ENCODE data around the gene ARHGAP8. TPM values are rescaled to one million over a fixed set of nuclear protein-coding genes. Genes with fewer than 3 reads are reported as not detected.

Gene ARHGAP8
- total RNA-seq, 1 donor from 2014 or later: 0.96 TPM

- no peak overlapping the region for H3K27ac Mint-ChIP-seq (ENCODE audit: unreplicated experiment)
- peak overlapping the region; percentile 9 for H3K4me3 Mint-ChIP-seq
- no peaks in the 10 kb centered on the region for H3K27me3 Mint-ChIP-seq (ENCODE audit: low read depth)
- H3K4me1 Mint-ChIP-seq: peaks cover 2% of the 10 kb centered on the region
- H3K36me3 Mint-ChIP-seq (ENCODE audit: low read depth): peaks cover 10% of the 10 kb centered on the region
- no peak for DNase-seq (ENCODE audit: low read depth, low spot score)
- H3K9me3 Mint-ChIP-seq: no peaks in the 10 kb centered on the region
- TF ChIP-seq, protein P1, sequence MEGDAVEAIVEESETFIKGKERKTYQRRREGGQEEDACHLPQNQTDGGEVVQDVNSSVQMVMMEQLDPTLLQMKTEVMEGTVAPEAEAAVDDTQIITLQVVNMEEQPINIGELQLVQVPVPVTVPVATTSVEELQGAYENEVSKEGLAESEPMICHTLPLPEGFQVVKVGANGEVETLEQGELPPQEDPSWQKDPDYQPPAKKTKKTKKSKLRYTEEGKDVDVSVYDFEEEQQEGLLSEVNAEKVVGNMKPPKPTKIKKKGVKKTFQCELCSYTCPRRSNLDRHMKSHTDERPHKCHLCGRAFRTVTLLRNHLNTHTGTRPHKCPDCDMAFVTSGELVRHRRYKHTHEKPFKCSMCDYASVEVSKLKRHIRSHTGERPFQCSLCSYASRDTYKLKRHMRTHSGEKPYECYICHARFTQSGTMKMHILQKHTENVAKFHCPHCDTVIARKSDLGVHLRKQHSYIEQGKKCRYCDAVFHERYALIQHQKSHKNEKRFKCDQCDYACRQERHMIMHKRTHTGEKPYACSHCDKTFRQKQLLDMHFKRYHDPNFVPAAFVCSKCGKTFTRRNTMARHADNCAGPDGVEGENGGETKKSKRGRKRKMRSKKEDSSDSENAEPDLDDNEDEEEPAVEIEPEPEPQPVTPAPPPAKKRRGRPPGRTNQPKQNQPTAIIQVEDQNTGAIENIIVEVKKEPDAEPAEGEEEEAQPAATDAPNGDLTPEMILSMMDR (conservative IDR thresholded peaks at IDR 0.05): no peak
These were observed 113.0 kb downstream of the ARHGAP8 start for GRCh38 chr22:44865193-44866057.

DNA sequence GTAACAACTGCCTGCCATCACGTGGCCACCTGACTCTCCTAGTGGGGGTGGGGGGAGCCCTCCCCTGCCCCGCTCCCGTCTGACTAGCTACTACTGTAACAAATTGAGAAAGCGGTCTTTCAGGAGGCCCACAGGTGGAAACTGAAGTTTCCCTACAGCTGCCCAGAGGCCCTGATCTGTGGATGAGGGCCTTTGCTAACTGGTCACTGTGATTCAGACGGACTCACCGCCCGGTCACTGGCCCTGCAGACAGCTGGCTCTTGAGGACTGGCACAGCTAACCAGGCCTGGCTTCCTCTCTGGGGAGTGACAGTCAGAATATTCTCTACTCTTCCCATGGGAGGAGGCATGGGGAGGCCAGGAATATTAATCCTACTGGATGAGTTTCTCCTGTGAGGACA, 116.8 kb downstream of the ARHGAP8 start:
- H3K9me3 Mint-ChIP-seq: peaks cover 2% of the 10 kb centered on the region
- H3K36me3 Mint-ChIP-seq (ENCODE audit: low read depth): peaks cover 21% of the 10 kb centered on the region
- H3K27ac Mint-ChIP-seq (ENCODE audit: unreplicated experiment): peak overlapping the region; percentile 67
- H3K4me3 Mint-ChIP-seq: no peak overlapping the region
- TF ChIP-seq, protein P1 (conservative IDR thresholded peaks at IDR 0.05): no peak
- H3K4me1 Mint-ChIP-seq: peaks cover 4% of the 10 kb centered on the region
- H3K27me3 Mint-ChIP-seq (ENCODE audit: low read depth): no peaks in the 10 kb centered on the region
- DNase-seq (ENCODE audit: low read depth, low spot score): no peak

DNA sequence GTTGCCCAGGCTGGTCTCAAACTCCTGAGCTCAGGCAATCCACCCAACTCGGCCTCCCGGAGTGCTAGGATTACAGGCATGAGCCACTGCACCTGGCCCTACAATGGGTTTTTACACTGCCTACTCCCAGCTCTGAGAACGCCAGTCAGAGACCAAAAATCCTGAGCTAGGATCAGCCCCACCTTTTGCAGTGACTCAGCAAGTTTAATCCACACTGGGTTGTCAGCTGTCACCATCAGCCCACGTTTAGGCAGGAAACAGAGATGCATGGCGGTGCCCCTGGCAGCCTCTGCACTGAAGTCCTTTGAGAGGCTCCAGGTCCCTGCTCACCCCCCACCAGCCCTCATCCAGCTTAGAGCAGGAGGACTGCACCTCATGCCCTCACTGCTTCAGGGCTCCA, 117.6 kb downstream of the ARHGAP8 start:
- H3K27ac Mint-ChIP-seq (ENCODE audit: unreplicated experiment): no peak overlapping the region
- TF ChIP-seq, protein P1 (conservative IDR thresholded peaks at IDR 0.05): no peak
- no peak overlapping the region for H3K4me3 Mint-ChIP-seq
- H3K4me1 Mint-ChIP-seq: peaks cover 4% of the 10 kb centered on the region
- peaks cover 2% of the 10 kb centered on the region for H3K9me3 Mint-ChIP-seq
- no peak for DNase-seq (ENCODE audit: low read depth, low spot score)
- H3K36me3 Mint-ChIP-seq (ENCODE audit: low read depth): peaks cover 22% of the 10 kb centered on the region
- no peaks in the 10 kb centered on the region for H3K27me3 Mint-ChIP-seq (ENCODE audit: low read depth)

DNA sequence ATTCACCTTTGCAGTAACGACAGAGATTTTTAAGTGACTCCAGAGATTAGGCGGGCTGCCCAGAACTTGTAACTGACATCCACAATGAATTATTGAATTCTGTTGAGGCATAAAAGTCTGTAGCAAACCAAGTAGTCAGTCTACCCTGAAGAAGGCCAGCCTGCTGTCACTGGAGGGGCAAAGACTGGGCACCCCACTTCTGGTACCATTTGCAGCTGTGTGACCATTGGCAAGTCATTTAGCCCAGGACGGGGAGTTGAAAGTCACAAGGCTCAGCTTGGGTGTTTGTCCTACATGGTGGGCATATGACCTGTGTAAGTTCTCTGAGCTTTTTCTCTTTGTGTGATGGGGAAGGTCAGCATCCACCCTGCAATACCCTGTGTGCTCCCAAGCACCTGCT, 119.4 kb downstream of the ARHGAP8 start:
- TF ChIP-seq, protein P1 (conservative IDR thresholded peaks at IDR 0.05): no peak
- Mint-ChIP-seq H3K27me3 (ENCODE audit: low read depth) (no peaks in the 10 kb centered on the region), H3K27ac (ENCODE audit: unreplicated experiment) (no peak overlapping the region), H3K4me3 (no peak overlapping the region), H3K9me3 (peaks cover 6% of the 10 kb centered on the region), H3K4me1 (peaks cover 4% of the 10 kb centered on the region), H3K36me3 (ENCODE audit: low read depth) (peaks cover 28% of the 10 kb centered on the region)
- no peak for DNase-seq (ENCODE audit: low read depth, low spot score)

DNA sequence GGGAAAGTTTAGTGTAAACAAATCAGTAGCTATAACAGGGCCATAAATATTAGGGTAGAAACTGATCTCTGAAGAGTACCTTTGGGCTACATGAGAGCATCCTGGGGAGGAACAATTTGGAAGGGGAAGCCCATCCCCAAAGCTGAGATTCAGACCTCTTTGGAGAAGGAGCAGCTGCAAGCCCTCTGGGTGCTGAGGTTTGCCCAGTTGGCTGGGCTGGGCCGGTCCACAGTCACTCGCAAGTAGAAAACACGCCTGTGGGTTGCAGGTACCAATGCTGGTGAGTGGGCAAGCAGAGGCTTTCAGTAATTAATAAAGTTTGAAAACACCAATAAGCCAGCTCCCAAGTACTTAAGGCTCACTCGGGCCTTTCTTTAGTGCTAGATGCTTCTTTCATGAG, 124.5 kb downstream of the ARHGAP8 start:
- H3K4me3 Mint-ChIP-seq: no peak overlapping the region
- no peaks in the 10 kb centered on the region for H3K27me3 Mint-ChIP-seq (ENCODE audit: low read depth)
- no peak overlapping the region for H3K27ac Mint-ChIP-seq (ENCODE audit: unreplicated experiment)
- peaks cover 53% of the 10 kb centered on the region for H3K36me3 Mint-ChIP-seq (ENCODE audit: low read depth)
- TF ChIP-seq, protein P1 (conservative IDR thresholded peaks at IDR 0.05): no peak
- no peak for DNase-seq (ENCODE audit: low read depth, low spot score)
- no peaks in the 10 kb centered on the region for H3K4me1 Mint-ChIP-seq
- peaks cover 9% of the 10 kb centered on the region for H3K9me3 Mint-ChIP-seq

Data from neural crest cell (in vitro differentiated cells).